Peyer's patch (tissue), 4 donors: ENCODE data around the gene KIRREL3.

Source experiments
- POLR2A ChIP-seq, 2 donors: fragments of 450-650 bp; IDR thresholded peaks; one replicate each; pipeline ENCODE4 v1.5.1; 2017; ENCODE audit warnings: antibody characterized with exemption in 2 of 2, mild to moderate bottlenecking in 2 of 2, moderate library complexity in 2 of 2
- TF ChIP-seq, protein P1 (sequence below), 6 experiments: fragments of 450-650 bp in 4 of 6; fragments of 200-600 bp in 2 of 6; sonication (generic) in 1 of 6; IDR thresholded peaks; one replicate each; pipeline ENCODE4 v1.5.1; 2017 to 2019; ENCODE audit warnings: antibody characterized with exemption in 6 of 6, mild to moderate bottlenecking in 3 of 6, moderate library complexity in 1 of 6

DNA sequence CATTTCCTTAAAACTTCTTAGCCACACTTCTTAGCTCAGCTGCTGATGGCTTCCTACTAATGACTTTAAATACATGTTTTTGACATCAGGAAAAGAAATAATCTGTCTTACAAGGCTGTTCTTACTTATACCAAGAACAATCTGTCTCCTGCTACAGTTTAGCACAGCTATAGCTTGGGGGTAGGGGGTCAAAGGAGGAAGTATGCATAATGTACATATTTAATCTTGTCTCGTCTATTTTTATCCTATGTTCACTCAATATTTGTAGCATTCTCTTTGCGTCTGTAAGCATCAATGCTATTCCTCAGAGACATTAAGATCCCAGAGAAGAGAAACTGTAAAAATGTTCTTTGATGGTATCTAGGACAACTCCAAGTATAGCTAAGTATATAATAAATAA lies 96.0 kb downstream of the KIRREL3 start:
- TF ChIP-seq, protein P1, sequence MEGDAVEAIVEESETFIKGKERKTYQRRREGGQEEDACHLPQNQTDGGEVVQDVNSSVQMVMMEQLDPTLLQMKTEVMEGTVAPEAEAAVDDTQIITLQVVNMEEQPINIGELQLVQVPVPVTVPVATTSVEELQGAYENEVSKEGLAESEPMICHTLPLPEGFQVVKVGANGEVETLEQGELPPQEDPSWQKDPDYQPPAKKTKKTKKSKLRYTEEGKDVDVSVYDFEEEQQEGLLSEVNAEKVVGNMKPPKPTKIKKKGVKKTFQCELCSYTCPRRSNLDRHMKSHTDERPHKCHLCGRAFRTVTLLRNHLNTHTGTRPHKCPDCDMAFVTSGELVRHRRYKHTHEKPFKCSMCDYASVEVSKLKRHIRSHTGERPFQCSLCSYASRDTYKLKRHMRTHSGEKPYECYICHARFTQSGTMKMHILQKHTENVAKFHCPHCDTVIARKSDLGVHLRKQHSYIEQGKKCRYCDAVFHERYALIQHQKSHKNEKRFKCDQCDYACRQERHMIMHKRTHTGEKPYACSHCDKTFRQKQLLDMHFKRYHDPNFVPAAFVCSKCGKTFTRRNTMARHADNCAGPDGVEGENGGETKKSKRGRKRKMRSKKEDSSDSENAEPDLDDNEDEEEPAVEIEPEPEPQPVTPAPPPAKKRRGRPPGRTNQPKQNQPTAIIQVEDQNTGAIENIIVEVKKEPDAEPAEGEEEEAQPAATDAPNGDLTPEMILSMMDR (IDR thresholded peaks at IDR 0.05) = no peak
- TF ChIP-seq POLR2A (IDR thresholded peaks at IDR 0.05) = no peak
